GM10847 (cell line): ENCODE results near the gene CENPN.

Source experiments
- POLR2A ChIP-seq: IDR thresholded peaks from 2 replicates; pipeline ENCODE4 v1.6.1; 2011; ENCODE audit not compliant: insufficient read length; ENCODE audit errors: extremely low read depth

The CENPN gene, protein sequence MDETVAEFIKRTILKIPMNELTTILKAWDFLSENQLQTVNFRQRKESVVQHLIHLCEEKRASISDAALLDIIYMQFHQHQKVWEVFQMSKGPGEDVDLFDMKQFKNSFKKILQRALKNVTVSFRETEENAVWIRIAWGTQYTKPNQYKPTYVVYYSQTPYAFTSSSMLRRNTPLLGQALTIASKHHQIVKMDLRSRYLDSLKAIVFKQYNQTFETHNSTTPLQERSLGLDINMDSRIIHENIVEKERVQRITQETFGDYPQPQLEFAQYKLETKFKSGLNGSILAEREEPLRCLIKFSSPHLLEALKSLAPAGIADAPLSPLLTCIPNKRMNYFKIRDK

DNA sequence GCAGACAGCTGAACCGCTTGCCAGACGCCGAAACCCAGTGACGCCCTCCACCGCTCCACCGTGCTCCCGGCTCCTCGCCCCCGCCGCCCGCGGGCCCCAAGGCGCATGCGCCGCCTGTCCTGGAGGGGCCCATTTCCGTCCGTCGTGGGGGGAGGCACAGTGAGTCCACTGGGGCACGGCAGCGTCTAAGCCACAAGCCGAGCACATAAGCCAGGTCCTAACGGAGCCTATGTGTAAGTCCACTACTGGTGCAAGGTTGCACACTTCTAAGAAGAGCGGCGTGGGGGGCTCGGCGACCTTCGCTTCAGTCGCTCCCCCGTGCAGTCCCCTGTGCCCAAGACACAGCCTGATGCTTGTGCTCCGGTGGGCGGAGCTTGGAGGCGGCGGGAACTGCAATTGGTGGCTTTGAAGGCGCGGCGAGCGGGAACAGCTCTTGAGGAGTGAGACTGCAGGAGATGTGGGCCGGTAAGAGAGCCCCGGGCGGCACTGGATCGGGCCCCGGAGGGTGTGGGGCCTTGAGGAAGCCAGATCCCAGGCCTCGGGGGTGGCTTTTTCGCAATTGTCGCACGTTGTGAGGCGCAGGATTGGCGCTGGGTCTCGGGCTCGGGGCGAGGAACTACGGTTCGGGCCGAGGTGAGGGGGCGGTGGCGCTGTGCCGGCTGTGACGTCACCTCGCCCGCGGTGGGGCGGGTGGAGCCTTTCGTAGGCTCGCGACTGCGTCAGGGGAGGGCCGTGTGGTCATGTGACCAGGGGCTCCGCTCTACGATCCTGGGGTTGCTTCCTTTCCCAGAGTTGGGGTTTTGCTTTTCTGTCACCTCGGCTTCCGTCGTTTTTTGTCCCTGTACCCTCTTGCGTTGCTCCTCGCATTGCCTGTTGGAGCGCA, at the start of gene CENPN, which contains the start of gene CMC2:
CENPN (plus strand) TSS at position 402 of the 883 bp plus-strand sequence. CDS start 4,726 bp downstream, outside the sequence.
CMC2 (minus strand) TSS at position 73 of the 883 bp plus-strand sequence. CDS start 9,491 bp downstream, outside the sequence.
- peak; percentile 52 for TF ChIP-seq POLR2A

GRCh38 chr16:80958284-80958683, 48.7 kb upstream of the CENPN start:
- no peak for TF ChIP-seq POLR2A

DNA sequence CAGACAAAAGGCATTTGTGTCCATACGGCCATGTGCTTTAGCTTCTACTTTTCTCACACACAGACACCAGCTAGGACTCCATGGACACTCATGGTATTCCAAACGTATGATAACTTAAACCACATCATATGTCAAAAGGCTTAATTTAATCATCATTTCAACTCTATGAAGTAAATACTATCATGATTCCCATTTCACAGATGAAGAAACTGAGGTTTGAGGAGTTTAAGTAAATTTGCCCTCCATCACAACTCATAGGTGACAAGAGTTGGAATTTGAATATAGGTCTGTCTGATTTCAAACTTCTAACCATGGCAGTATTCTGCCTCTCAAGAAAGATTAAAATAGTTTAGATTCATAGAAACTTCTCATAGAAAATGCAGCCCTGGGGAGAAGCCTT, 44.1 kb upstream of the CENPN start:
- TF ChIP-seq POLR2A: no peak

DNA sequence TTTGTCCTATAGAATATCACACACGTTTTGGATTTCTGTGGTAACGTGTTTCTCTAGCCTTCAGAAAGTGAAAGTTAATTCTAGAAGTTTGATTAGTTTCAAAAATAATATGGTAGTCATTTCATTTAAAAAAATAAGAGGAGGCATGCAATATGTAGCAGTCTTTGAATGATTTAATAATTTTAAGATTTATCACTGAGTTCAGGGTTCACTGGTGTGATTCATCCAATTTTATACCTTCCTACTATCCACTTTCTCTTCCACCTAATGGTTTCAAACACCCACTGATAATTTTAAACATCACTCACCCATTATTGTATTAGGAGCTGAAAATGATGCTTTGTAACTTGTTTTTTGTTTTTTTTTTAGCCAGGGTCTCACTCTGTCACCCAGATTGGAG, 42.7 kb upstream of the CENPN start:
- no peak for TF ChIP-seq POLR2A

- no peak for TF ChIP-seq POLR2A
These were observed 40.4 kb upstream of the CENPN start for GRCh38 chr16:80966617-80967016.

GRCh38 chr16:80968386-80969113, 38.5 kb upstream of the CENPN start:
- no peak for TF ChIP-seq POLR2A

- TF ChIP-seq POLR2A: no peak
These were observed 37.9 kb upstream of the CENPN start for GRCh38 chr16:80969114-80969484.

GRCh38 chr16:80971819-80972218, 35.2 kb upstream of the CENPN start:
- TF ChIP-seq POLR2A: no peak

DNA sequence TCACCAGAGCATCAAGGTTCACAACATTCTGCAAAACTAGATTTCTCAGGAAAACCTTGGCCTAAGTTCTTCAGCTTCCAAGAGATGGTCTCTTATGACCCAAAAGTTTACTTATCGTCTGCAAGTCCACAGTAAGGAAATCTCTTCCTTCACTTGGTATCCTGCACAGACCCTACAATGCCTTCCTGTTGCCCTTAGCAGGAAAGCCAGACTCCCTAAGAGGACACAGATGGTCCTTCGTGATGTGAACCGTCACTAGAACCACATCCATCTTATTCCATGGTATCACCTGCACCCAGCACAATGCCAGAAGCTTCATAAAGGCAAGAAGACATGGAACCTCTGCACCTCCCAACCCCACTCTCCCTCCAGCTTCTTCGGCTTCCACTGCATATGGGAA, 34.4 kb upstream of the CENPN start:
- TF ChIP-seq POLR2A: no peak

DNA sequence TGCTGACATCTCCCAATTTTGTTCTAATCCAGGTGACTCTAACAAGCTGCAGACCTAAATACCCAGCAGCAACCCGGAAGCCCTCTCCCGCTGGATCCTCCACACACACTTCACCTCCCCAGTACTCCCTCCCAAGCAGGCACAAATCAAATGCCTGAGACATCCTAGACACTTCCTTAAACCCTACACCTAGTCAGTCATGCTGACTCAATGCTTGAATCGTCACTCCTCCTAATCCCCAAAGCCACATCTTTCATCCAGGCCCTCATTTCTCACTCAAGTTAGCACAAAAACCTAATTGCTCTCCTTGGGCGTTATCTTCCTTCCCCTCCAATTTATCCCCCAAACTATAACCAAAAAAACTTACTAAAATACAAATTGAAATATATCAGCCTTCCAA, 33.0 kb upstream of the CENPN start:
- TF ChIP-seq POLR2A: no peak

DNA sequence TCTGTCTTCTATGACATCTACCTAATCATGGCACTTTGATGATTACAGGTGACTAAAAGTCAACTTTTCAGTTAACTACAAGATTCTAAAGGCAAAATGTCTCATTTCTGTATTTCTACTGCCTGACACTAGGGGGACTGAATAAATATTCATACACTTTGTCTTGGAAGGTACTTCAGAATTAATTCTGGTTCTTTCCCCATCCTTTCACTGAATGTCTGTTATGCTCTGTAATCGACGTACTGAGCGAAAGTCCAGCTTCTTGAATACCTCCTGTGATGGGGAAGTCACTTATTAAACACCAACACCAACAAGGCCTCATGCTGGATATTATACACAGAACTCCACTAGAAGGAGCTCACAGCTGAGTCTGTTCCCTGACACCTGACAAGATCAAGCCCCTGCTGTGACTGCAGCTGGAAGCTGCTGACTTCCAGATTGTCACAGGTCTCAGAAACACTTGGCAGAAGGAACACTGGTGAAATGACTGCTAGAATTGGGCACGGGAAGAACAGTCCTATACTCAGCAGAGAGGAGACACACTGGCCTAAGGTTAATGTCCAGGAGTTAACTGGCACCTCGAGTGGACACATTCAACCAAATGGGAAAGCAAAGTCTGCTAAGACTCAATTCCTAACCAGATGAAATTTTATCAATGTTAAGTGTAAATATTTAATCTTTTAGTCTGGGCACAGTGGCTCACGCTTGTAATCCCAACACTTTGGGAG, 32.2 kb upstream of the CENPN start:
- no peak for TF ChIP-seq POLR2A

- no peak for TF ChIP-seq POLR2A
These were observed 30.1 kb upstream of the CENPN start for GRCh38 chr16:80976946-80977345.

- no peak for TF ChIP-seq POLR2A
These were observed 25.9 kb upstream of the CENPN start for GRCh38 chr16:80981103-80981502.

- TF ChIP-seq POLR2A: no peak
These were observed 24.4 kb upstream of the CENPN start for GRCh38 chr16:80982646-80983045.
